HG02798 (cell line): ENCODE results near the gene ARSK.

Source experiments
- ATAC-seq: cut with Tn5 transposase; IDR thresholded peaks from one replicate; pipeline ENCODE4 v1.9.1; 2021; ENCODE audit warnings: mild to moderate bottlenecking; ENCODE audit not compliant: unreplicated experiment, poor library complexity

The ARSK gene

GRCh38 chr5:95554647-95555548, at the start of gene ARSK, which contains the start of gene SKIC3:
ARSK (plus strand) TSS chr5:95555101; CDS start chr5:95555279, 178 bp downstream.
SKIC3 (minus strand) TSS chr5:95554977; CDS start chr5:95547150, 7,827 bp downstream.
- peak; percentile 93 for ATAC-seq

- ATAC-seq: no peak
Observed at GRCh38 chr5:95508550-95508949, 46.4 kb upstream of the ARSK start.

- ATAC-seq: no peak
Observed at GRCh38 chr5:95511606-95512005, 43.3 kb upstream of the ARSK start.

- ATAC-seq: no peak
Observed at GRCh38 chr5:95518417-95518816, 36.5 kb upstream of the ARSK start.

GRCh38 chr5:95519151-95519550, 35.8 kb upstream of the ARSK start:
- ATAC-seq: no peak

GRCh38 chr5:95519681-95520080, 35.2 kb upstream of the ARSK start:
- ATAC-seq: no peak

GRCh38 chr5:95520206-95520605, 34.7 kb upstream of the ARSK start:
- ATAC-seq: no peak

- no peak for ATAC-seq
Observed at GRCh38 chr5:95524423-95524822, 30.5 kb upstream of the ARSK start.

GRCh38 chr5:95526871-95527270, 28.0 kb upstream of the ARSK start:
- no peak for ATAC-seq

- ATAC-seq: no peak
Observed at GRCh38 chr5:95528565-95528964, 26.3 kb upstream of the ARSK start.

- ATAC-seq: no peak
Observed at GRCh38 chr5:95530416-95530815, 24.5 kb upstream of the ARSK start.

GRCh38 chr5:95531491-95531890, 23.4 kb upstream of the ARSK start:
- peak; percentile 60 for ATAC-seq

- no peak for ATAC-seq
Observed at GRCh38 chr5:95532415-95532814, 22.5 kb upstream of the ARSK start.

- no peak for ATAC-seq
Observed at GRCh38 chr5:95533106-95533505, 21.8 kb upstream of the ARSK start.

- no peak for ATAC-seq
Observed at GRCh38 chr5:95533761-95534160, 21.1 kb upstream of the ARSK start.

GRCh38 chr5:95537501-95537900, 17.4 kb upstream of the ARSK start:
- no peak for ATAC-seq

GRCh38 chr5:95543017-95543705, 11.7 kb upstream of the ARSK start:
- ATAC-seq: peak; percentile 36

- ATAC-seq: no peak
Observed at GRCh38 chr5:95549030-95549429, 5.9 kb upstream of the ARSK start.

GRCh38 chr5:95554331-95554646, 612 bp upstream of the ARSK start:
- ATAC-seq: peak; percentile 27

- no peak for ATAC-seq
Observed at GRCh38 chr5:95555553-95555952, 652 bp downstream of the ARSK start.

- ATAC-seq: no peak
Observed at GRCh38 chr5:95557841-95558240, 2.9 kb downstream of the ARSK start.

- no peak for ATAC-seq
Observed at GRCh38 chr5:95562282-95562681, 7.4 kb downstream of the ARSK start.
